D721Med (cell line): ENCODE measurements around the gene THRA.

Experiments
- DNase-seq: peaks from one replicate; pipeline ENCODE4 v3.0.0; 2011; ENCODE audit warnings: low spot score; ENCODE audit not compliant: insufficient read length
- FAIRE-seq: peaks from 2 replicates; lab custom pipeline; 2011; peaks lifted over from hg19 to GRCh38; lab: Jason Lieb, UNC
- CTCF ChIP-seq: IDR thresholded peaks from 2 replicates; pipeline ENCODE4 v1.5.1; 2012; ENCODE audit warnings: mild to moderate bottlenecking, control low read depth; ENCODE audit not compliant: insufficient read depth; ENCODE audit errors: missing control alignments

THRA gene

DNA sequence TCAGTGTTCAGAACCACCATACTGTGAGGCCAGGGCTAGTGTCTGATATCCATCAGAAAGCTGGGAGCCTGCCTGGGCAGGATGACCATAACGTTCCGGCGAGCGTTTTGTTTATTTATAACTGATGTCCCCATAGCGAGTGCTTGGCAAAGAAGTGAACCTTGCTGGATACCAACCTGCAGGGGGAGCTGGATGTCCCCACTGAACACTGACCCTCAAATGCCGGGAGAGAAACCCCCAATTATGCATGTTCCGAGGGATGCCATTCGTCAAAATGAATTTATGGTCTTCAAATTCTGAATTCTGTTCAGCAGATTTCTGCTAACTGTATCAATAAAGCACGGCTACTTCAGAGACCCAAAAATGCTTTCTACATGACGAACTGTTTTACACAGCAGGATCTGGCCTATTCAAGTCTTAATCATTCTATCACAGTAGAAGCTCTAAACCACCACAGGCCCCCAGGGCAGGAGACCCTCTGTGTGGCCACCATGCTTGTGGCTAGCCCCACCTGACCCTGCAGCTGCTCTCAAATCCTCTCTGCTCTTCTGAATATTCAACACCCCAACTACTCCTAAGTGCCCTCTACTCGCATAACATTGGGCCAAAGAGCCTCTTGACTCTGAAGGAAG, 23.8 kb upstream of the THRA start:
- DNase-seq (peak; percentile 8), FAIRE-seq (no peak)
- TF ChIP-seq CTCF = peak; percentile 46

- TF ChIP-seq CTCF = no peak
- FAIRE-seq = no peak
- DNase-seq = no peak
These were observed 21.6 kb upstream of the THRA start for GRCh38 chr17:40041196-40041595.

- FAIRE-seq (no peak), DNase-seq (no peak)
- TF ChIP-seq CTCF = no peak
These were observed 6.3 kb upstream of the THRA start for GRCh38 chr17:40056379-40057015.

GRCh38 chr17:40058186-40058784, 4.5 kb upstream of the THRA start:
- FAIRE-seq = no peak
- TF ChIP-seq CTCF = no peak

GRCh38 chr17:40058865-40059264, 3.9 kb upstream of the THRA start:
- DNase-seq (no peak), FAIRE-seq (no peak)
- no peak for TF ChIP-seq CTCF

More at GRCh38 chr17:40058186-40058784, 4.5 kb upstream of the THRA start:
- no peak for DNase-seq

GRCh38 chr17:40059729-40060475, 2.9 kb upstream of the THRA start:
- DNase-seq (no peak), FAIRE-seq (no peak)
- TF ChIP-seq CTCF = no peak
